PC-9 (cell line): ENCODE measurements around the gene HIPK1.

Experiments used
- CTCF ChIP-seq: fragments of 200-600 bp; sonication (generic); conservative IDR thresholded peaks from 2 replicates; pipeline ENCODE4 v1.6.1; 2017; ENCODE audit warnings: mixed run types, antibody characterized with exemption, mild to moderate bottlenecking, moderate library complexity
- EZH2 ChIP-seq: fragments of 200-600 bp; sonication (generic); IDR thresholded peaks from 2 replicates; pipeline ENCODE4 v1.8.0; 2017; ENCODE audit warnings: antibody characterized with exemption, low read depth

DNA sequence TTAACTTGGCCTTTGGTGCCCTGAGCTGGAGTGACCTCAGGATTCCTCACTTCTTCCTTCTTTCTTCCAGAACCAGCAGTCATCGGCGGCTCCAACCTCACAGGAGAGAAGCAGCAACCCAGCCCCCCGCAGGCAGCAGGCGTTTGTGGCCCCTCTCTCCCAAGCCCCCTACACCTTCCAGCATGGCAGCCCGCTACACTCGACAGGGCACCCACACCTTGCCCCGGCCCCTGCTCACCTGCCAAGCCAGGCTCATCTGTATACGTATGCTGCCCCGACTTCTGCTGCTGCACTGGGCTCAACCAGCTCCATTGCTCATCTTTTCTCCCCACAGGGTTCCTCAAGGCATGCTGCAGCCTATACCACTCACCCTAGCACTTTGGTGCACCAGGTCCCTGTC, 43.8 kb downstream of the HIPK1 start:
- TF ChIP-seq CTCF (no peak), EZH2 (no peak)
